Glutamatergic neuron (in vitro differentiated cells): Measurements from ENCODE around the gene TMPRSS9. TPM values are rescaled to one million over a fixed set of nuclear protein-coding genes. Genes with fewer than 3 reads are reported as not detected.

Source experiments
- DNase-seq: peaks from one replicate; pipeline ENCODE4 v3.0.0; 2022
- H3K27ac Mint-ChIP-seq: one replicate; pipeline ENCODE4 v1.8.0; 2020; ENCODE audit warnings: mild to moderate bottlenecking, mixed read lengths, inconsistent platforms; ENCODE audit not compliant: unreplicated experiment
- H3K27me3 Mint-ChIP-seq: one replicate; pipeline ENCODE4 v1.8.0; 2020; ENCODE audit warnings: mild to moderate bottlenecking, moderate library complexity, mixed read lengths, inconsistent platforms; ENCODE audit not compliant: unreplicated experiment
- H3K36me3 Mint-ChIP-seq: one replicate; pipeline ENCODE4 v1.8.0; 2020; ENCODE audit warnings: mild to moderate bottlenecking, mixed read lengths, inconsistent platforms; ENCODE audit not compliant: unreplicated experiment
- H3K4me1 Mint-ChIP-seq: one replicate; pipeline ENCODE4 v1.8.0; 2020; ENCODE audit warnings: mild to moderate bottlenecking, low read depth, mixed read lengths, inconsistent platforms; ENCODE audit not compliant: unreplicated experiment
- H3K4me3 Mint-ChIP-seq: one replicate; pipeline ENCODE4 v1.8.0; 2020; ENCODE audit warnings: mild to moderate bottlenecking, mixed read lengths, inconsistent platforms; ENCODE audit not compliant: unreplicated experiment
- H3K9me3 Mint-ChIP-seq: one replicate; pipeline ENCODE4 v1.8.0; 2020; ENCODE audit warnings: mild to moderate bottlenecking, moderate library complexity, mixed read lengths, inconsistent platforms; ENCODE audit not compliant: unreplicated experiment
- CTCF ChIP-seq: fragments of 200-600 bp; sonication (generic); IDR thresholded peaks from one replicate; pipeline ENCODE4 v1.5.0; 2021; ENCODE audit not compliant: partially characterized antibody, unreplicated experiment
- total RNA-seq: library from RNA; stranded (reverse); fragmentation: NEBNext Ultra II Directional; extraction: Animal tissue kit (Norgen Biotek cat#: 25700); gene quantifications from one replicate; pipeline ENCODE4 v1.2.1, GENCODE V29; 2021; ENCODE audit not compliant: unreplicated experiment

Gene TMPRSS9
- total RNA-seq, 1 donor from 2014 or later = 0.29 TPM

- no peak for TF ChIP-seq CTCF
- Mint-ChIP-seq H3K36me3 (no peaks in the 10 kb centered on the region), H3K4me3 (no peak overlapping the region), H3K9me3 (peaks cover 7% of the 10 kb centered on the region), H3K27ac (peak overlapping the region; percentile 22), H3K27me3 (peaks cover 6% of the 10 kb centered on the region), H3K4me1 (peaks cover 4% of the 10 kb centered on the region)
- DNase-seq = no peak
Observed at GRCh38 chr19:2382530-2383222, 22.6 kb downstream of the TMPRSS9 start.

GRCh38 chr19:2385053-2385721, 25.1 kb downstream of the TMPRSS9 start:
- H3K36me3 Mint-ChIP-seq = no peaks in the 10 kb centered on the region
- peaks cover 3% of the 10 kb centered on the region for H3K9me3 Mint-ChIP-seq
- H3K4me1 Mint-ChIP-seq = peaks cover 5% of the 10 kb centered on the region
- no peak overlapping the region for H3K27ac Mint-ChIP-seq
- TF ChIP-seq CTCF = no peak
- peak; percentile 46 for DNase-seq
- no peak overlapping the region for H3K4me3 Mint-ChIP-seq
- peaks cover 4% of the 10 kb centered on the region for H3K27me3 Mint-ChIP-seq

GRCh38 chr19:2387367-2388288, 27.6 kb downstream of the TMPRSS9 start:
- TF ChIP-seq CTCF = no peak
- Mint-ChIP-seq H3K4me1 (peaks cover 8% of the 10 kb centered on the region), H3K27me3 (peaks cover 2% of the 10 kb centered on the region), H3K27ac (peak overlapping the region; percentile 87), H3K9me3 (peaks cover 3% of the 10 kb centered on the region), H3K36me3 (no peaks in the 10 kb centered on the region), H3K4me3 (no peak overlapping the region)
- DNase-seq = peak; percentile 38

GRCh38 chr19:2389594-2389993, 29.5 kb downstream of the TMPRSS9 start:
- no peak overlapping the region for H3K27ac Mint-ChIP-seq
- H3K36me3 Mint-ChIP-seq = no peaks in the 10 kb centered on the region

More at GRCh38 chr19:2389594-2389993, 29.5 kb downstream of the TMPRSS9 start:
- TF ChIP-seq CTCF = no peak
- H3K27me3 Mint-ChIP-seq = peaks cover 2% of the 10 kb centered on the region
- no peak for DNase-seq
- peaks cover 3% of the 10 kb centered on the region for H3K9me3 Mint-ChIP-seq
- H3K4me3 Mint-ChIP-seq = peak overlapping the region; percentile 23
- H3K4me1 Mint-ChIP-seq = peaks cover 8% of the 10 kb centered on the region
